Uterus (tissue), 2 donors: Measurements from ENCODE around the gene ITSN1.

Experiments used
- POLR2A ChIP-seq, 2 donors: fragments of 450-650 bp; IDR thresholded peaks; one replicate each; pipeline ENCODE4 v1.6.1; 2016; ENCODE audit warnings: antibody characterized with exemption in 2 of 2, mild to moderate bottlenecking in 1 of 2, moderate library complexity in 1 of 2
- TF ChIP-seq, protein P1 (sequence below), 4 experiments: fragments of 200-600 bp in 2 of 4; fragments of 450-650 bp in 2 of 4; sonication (generic) in 2 of 4; IDR thresholded peaks; one replicate each; pipeline ENCODE4 v1.5.1; 2016 to 2019; ENCODE audit warnings: antibody characterized with exemption in 4 of 4, mild to moderate bottlenecking in 2 of 4, moderate library complexity in 1 of 4

DNA sequence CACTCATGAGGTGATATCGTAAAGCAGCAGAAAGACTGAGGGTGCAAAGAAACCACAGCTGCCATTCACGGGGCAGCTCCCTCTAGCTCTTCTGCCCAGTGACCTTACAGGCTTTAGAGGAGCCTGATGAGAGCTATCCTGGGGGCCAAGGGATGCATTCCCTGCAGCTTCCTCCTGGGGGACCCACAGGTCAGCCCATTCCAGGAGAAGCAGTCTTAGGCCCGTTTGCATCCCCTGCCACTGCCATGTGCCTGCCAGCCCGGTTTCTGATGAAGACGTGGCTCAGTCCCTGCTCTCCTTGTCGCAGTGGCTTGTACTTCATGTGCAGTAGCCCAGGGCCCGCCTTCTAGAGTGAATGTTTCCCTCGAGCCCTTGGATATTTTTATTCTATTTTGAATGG, 250.6 kb downstream of the ITSN1 start:
- TF ChIP-seq, protein P1, sequence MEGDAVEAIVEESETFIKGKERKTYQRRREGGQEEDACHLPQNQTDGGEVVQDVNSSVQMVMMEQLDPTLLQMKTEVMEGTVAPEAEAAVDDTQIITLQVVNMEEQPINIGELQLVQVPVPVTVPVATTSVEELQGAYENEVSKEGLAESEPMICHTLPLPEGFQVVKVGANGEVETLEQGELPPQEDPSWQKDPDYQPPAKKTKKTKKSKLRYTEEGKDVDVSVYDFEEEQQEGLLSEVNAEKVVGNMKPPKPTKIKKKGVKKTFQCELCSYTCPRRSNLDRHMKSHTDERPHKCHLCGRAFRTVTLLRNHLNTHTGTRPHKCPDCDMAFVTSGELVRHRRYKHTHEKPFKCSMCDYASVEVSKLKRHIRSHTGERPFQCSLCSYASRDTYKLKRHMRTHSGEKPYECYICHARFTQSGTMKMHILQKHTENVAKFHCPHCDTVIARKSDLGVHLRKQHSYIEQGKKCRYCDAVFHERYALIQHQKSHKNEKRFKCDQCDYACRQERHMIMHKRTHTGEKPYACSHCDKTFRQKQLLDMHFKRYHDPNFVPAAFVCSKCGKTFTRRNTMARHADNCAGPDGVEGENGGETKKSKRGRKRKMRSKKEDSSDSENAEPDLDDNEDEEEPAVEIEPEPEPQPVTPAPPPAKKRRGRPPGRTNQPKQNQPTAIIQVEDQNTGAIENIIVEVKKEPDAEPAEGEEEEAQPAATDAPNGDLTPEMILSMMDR (IDR thresholded peaks at IDR 0.05) = no peak
- no peak for TF ChIP-seq POLR2A (IDR thresholded peaks at IDR 0.05)
